ENCODE data around the gene SLC25A43. TPM values are rescaled to one million over a fixed set of nuclear protein-coding genes. Genes with fewer than 3 reads are reported as not detected.

Gene SLC25A43
- total and polyA plus RNA-seq, 8 donors = 3.2 to 6.5 (median 3.9) TPM

DNA sequence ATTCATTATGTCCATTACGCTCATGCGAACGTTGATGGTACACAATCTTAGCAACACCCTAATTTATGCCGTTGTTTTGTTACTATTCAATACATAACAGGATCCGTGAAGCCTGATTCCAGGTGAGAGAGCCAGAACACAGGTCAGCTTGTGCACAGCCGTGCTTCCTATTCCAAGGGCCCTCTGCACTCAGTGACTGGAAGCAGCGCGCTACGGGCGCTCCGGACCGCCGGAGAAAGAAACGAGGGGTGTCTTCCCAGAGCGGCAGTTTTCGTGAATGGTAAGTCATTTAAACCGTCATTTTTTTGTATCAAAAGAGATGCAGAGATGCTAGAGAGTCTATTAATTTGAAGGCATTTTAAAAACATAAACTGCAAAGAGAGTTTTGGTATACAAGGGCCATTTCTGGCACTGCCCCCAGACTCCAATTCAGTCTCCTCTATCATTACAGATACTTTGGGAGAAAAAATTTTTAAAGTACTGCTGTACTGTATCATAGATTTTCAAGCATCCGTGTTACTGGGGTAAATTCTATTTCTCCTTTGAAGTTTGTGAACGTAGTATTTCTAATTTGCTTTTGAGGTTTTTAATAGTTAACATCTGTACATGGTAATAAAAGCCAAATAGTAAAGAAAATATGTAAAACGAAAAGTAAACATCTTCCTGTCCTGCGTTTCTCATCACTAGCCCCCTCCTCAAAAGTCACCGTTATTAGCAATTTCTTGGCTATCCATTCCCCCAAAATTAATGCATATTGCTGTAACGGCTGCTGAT lies 75.7 kb downstream of the SLC25A43 start:
- Histone ChIP-seq H3K9me3 (no peaks in the 10 kb centered on the region), H3K4me1 (peaks cover 0 to 13% (median 6%) of the 10 kb centered on the region in 3 donors), H3K36me3 (peaks cover 0 to 9% (median 3%) of the 10 kb centered on the region in 3 donors), H3K27ac (no peak overlapping the region), H3K4me3 (no peak overlapping the region), H3K27me3 (no peaks in the 10 kb centered on the region)
- 76 to 84% methylated on average over 23 of the region's 23 CpGs for WGBS, 2 donors
- DNase-seq (no peak), FAIRE-seq (no peak), ATAC-seq (no peak)
- intact Hi-C loops (cut with DNase I) = no loop called here
- TF ChIP-seq, protein P1, sequence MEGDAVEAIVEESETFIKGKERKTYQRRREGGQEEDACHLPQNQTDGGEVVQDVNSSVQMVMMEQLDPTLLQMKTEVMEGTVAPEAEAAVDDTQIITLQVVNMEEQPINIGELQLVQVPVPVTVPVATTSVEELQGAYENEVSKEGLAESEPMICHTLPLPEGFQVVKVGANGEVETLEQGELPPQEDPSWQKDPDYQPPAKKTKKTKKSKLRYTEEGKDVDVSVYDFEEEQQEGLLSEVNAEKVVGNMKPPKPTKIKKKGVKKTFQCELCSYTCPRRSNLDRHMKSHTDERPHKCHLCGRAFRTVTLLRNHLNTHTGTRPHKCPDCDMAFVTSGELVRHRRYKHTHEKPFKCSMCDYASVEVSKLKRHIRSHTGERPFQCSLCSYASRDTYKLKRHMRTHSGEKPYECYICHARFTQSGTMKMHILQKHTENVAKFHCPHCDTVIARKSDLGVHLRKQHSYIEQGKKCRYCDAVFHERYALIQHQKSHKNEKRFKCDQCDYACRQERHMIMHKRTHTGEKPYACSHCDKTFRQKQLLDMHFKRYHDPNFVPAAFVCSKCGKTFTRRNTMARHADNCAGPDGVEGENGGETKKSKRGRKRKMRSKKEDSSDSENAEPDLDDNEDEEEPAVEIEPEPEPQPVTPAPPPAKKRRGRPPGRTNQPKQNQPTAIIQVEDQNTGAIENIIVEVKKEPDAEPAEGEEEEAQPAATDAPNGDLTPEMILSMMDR (IDR thresholded peaks at IDR 0.05) = no peak

DNA sequence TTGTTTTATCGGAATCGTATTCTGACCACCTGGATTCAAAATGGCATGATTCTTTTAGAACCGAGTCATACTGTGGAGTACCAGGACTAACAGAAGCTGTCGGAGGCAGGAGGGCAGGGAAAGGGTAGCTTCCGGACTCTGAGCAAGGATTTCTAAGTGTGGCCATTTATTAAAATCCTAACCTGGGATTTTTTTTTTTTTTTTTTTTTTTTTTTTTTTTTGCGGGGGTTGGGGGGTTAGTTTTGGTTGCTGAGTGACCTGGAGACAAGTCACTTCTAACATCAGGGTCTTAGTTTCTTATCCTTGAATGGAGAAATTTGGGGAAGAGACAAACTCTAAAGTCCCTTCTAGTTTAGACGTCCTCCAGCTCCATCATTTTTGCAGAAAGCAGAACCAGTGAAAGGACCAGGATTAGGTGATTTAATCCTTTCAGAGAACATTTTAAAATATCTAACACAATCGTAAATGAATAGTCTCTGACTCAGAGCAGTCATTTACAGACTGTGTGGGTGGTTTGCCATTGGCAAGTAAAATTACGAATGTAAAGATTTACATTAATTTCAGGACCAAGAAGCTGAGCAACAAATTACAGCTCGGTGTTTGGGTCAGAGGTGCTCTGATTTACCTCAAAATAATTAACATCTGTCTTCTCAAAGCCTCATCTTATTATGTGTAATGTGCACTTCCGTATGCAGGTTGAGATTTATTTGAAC lies 76.4 kb downstream of the SLC25A43 start:
- DNase-seq (no peak), ATAC-seq (no peak), FAIRE-seq (no peak)
- H3K27me3 ChIP-seq = no peaks in the 10 kb centered on the region
- 69 to 70% methylated on average over 11 of the region's 11 CpGs for WGBS, 2 donors
- intact Hi-C loops (cut with DNase I) = no loop called here
- H3K4me1 ChIP-seq = peaks cover 0 to 13% (median 6%) of the 10 kb centered on the region in 3 donors
- TF ChIP-seq, protein P1 (IDR thresholded peaks at IDR 0.05) = no peak
- H3K27ac ChIP-seq = no peak overlapping the region
- H3K4me3 ChIP-seq = no peak overlapping the region
- no peaks in the 10 kb centered on the region for H3K9me3 ChIP-seq
- peaks cover 0 to 6% (median 3%) of the 10 kb centered on the region in 3 donors for H3K36me3 ChIP-seq

DNA sequence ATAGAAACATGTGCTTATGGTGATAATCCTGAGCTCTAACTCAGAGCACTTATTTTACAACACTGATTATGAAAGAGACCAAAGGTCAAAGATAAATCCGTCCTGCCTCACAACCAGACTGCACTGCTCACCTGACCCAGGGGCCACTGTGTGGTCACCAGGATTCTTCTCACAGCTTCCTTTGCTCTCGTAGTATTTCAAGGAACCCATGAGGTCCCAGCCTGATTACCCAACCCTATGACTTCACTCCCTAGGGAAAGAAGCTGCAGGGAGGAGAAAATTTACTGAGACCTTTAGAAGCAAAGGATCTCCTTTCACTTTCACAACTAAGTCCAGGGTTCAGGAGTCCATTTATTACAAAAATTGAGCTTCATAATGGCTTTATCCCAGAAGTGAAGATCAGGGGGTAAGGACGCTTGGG lies 78.7 kb downstream of the SLC25A43 start:
- Histone ChIP-seq H3K36me3 (no peaks in the 10 kb centered on the region), H3K27me3 (no peaks in the 10 kb centered on the region), H3K4me1 (peaks cover 4 to 19% (median 16%) of the 10 kb centered on the region in 3 donors), H3K27ac (peak overlapping the region in 2 of 4 donors; percentile 39 to 50), H3K9me3 (no peaks in the 10 kb centered on the region), H3K4me3 (no peak overlapping the region)
- TF ChIP-seq, protein P1 (IDR thresholded peaks at IDR 0.05) = no peak
- DNase-seq (peak in 4 of 6 donors; percentile 56 to 63 (median 61)), FAIRE-seq (no peak), ATAC-seq (peak; percentile 64 to 75 (median 74))
- intact Hi-C loops (cut with DNase I) = no loop called here
- 16 to 26% methylated on average over 3 of the region's 3 CpGs for whole genome bisulfite sequencing, 2 donors

DNA sequence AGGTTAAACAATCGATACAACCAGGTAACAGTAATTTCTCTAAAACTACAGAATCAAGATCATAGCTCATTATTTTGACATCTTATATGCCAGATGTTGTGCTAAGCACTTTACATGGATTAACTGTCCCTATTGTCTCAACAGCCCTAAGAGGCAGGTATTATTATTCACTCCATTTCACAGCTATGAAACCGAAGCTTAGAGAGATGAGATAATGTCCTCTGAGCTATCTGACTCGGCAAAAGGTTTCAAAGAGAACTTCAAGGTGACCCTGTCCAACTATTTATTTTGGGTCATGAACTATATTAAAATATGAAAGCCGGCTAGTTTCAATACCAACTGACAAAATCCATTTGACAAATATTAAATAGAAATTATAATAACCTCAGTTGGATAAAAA lies 79.4 kb downstream of the SLC25A43 start:
- no peaks in the 10 kb centered on the region for H3K9me3 ChIP-seq
- H3K4me3 ChIP-seq = no peak overlapping the region
- no peak for ATAC-seq
- intact Hi-C loops (cut with DNase I) = no loop called here
- no peaks in the 10 kb centered on the region for H3K36me3 ChIP-seq
- TF ChIP-seq, protein P1 (IDR thresholded peaks at IDR 0.05) = no peak
- no peak for FAIRE-seq
- no peak for DNase-seq
- peaks cover 4 to 19% (median 16%) of the 10 kb centered on the region in 3 donors for H3K4me1 ChIP-seq
- H3K27me3 ChIP-seq = no peaks in the 10 kb centered on the region
- WGBS, 2 donors = 46 to 65% methylated on average over 4 of the region's 4 CpGs
- H3K27ac ChIP-seq = peak overlapping the region in 1 of 4 donors; percentile 39
